AG09319 (cell line): ENCODE data around the gene VASN.

Experiments used
- DNase-seq: peaks from one replicate; pipeline ENCODE4 v3.0.0-alpha.2; 2010; ENCODE audit warnings: low read depth; ENCODE audit errors: extremely low read depth
- TF ChIP-seq, protein P1 (sequence below): IDR thresholded peaks from 2 replicates; pipeline ENCODE4 v1.5.1; 2011; ENCODE audit warnings: low read depth, mild to moderate bottlenecking, inconsistent platforms, low read length, moderate library complexity

VASN gene

DNA sequence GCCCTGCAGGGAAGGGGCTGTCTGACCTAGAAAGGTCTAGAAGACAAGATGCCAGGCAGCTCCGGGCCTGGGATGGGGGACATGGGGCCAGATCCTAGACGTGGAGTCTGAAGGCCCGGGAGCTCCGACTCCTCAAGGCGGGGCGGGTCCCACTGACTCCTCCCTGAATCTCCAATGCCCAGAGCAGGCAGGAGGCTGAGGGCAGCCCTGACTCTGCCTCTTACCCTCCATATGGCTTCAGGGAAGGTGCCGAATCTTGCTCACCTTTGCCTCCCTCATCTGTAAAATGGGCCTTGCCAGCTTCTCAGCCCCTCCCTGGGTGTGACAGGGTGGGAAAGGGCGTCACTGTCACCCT lies 14.8 kb downstream of the VASN start:
- TF ChIP-seq, protein P1, sequence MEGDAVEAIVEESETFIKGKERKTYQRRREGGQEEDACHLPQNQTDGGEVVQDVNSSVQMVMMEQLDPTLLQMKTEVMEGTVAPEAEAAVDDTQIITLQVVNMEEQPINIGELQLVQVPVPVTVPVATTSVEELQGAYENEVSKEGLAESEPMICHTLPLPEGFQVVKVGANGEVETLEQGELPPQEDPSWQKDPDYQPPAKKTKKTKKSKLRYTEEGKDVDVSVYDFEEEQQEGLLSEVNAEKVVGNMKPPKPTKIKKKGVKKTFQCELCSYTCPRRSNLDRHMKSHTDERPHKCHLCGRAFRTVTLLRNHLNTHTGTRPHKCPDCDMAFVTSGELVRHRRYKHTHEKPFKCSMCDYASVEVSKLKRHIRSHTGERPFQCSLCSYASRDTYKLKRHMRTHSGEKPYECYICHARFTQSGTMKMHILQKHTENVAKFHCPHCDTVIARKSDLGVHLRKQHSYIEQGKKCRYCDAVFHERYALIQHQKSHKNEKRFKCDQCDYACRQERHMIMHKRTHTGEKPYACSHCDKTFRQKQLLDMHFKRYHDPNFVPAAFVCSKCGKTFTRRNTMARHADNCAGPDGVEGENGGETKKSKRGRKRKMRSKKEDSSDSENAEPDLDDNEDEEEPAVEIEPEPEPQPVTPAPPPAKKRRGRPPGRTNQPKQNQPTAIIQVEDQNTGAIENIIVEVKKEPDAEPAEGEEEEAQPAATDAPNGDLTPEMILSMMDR = no peak
- DNase-seq = no peak

DNA sequence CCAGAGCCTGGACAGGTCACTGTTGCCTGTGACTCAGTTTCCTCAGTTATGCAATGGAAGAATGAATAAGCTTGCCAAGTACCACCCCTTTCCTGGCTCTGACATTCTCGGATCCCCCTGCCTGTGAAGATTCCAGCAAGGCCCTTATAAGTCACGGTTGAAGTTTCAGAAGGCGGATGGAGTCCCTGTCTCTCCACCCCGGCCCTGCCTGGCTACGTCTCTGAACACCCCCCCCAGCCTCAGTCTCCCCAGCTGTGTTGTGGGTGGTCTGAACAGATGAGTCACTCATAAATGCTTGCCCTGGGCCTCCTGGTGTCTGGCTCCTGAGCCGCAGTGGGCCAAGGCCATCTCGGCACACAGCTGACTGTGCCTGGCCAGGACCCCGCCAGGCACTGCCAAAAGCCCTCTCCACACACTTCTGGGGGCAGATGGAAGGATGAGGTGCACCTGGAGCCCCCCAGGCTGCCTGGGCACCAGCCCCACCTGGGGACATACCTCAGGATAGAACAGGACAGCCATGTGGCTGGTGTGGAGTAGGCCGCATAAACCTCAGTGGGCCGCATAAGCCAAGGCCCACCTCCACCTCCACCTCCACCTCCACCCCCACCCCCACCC lies 15.4 kb downstream of the VASN start:
- TF ChIP-seq, protein P1 = no peak
- no peak for DNase-seq

- TF ChIP-seq, protein P1 = no peak
- DNase-seq = no peak
Measured at GRCh38 chr16:4387781-4388180, 16.1 kb downstream of the VASN start.

DNA sequence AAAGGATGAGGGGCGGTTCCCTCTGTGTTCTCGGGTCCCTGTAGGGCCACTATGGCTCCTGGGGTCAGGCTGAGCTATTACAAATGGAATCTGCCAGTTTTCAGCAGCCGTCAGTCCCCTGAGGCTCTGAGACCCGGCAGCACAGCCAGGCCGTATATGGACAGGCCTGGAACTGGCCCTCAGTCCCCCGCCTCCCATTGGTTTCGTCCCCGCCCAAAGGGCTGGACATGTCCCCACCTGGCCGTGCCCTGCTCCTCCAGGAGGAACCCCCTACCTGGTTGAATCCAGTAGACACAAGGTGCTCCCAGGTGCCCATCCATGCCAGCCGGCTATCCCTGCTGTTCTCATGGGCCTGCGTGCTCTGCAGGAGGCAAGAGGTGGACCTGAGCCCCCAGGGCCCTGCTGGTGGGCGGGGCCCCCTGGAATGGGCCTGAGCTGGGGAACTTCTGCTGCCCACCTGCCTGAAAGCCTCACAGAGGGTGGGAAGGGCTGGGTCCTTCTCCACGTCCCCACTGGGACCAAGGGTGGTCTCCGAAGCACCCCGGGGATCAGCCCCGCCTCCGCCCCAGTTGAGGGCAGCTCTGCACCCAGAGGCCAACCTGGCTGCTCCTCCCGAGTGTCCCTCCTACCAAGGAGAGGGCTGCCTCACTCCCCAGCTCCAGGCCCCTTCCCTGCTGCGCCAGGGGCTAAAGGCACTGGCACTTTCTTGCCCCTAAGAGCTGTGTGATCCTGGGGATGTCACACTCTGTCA lies 16.8 kb downstream of the VASN start:
- no peak for DNase-seq
- TF ChIP-seq, protein P1 = no peak

- TF ChIP-seq, protein P1 = no peak
- DNase-seq = no peak
Measured at GRCh38 chr16:4389051-4389955, 17.7 kb downstream of the VASN start.

GRCh38 chr16:4390266-4391260 lies 18.9 kb downstream of the VASN start:
- TF ChIP-seq, protein P1 = no peak
- no peak for DNase-seq
